T-helper 22 cell (primary cell): ENCODE measurements around the gene VPS16.
"Not testable (repeated sequence)": the region's sequence is repeated elsewhere in the genome, so short reads cannot be mapped to it uniquely, and the experiment has no call there.

Experiments used
- DNase-seq: peaks from one replicate; pipeline ENCODE4 v3.0.0-alpha.2; 2020; ENCODE audit warnings: low read depth

Gene VPS16

DNA sequence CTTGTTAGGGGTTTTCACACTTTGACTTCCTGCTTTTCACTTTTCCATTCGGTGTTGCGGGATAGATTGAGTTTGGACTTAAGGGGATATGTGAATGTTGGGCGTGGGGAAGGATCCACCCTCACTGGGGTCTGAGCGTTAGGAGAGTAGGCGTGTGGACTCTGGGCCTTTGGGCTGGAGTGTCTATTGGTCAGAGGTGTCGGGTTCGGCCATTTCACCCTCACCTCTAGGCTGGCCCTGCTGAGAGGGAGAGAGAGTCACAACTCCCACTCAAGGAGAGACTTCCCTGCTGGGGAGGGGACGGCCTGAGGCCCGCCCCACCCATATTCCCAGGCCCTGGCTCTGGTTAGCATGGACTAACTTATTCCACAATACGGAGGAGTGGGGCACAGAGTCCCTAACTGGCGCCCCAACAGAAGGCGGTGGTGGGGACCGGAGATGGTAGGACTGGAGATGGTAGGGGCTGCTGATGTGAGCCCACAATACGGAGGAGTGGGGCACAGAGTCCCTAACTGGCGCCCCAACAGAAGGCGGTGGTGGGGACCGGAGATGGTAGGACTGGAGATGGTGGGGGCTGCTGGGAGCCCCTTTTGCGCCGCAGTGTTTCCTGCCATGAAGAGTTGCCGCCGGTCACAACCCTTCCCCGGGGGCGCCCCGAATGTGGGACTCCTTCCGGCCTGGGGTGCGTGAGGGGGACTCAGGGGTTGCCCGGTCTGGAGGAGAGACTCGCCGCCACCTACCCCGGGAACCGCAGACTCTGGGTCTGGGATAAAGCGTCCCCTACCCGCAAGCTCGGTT is 31.3 kb downstream of the VPS16 start:
- no peak for DNase-seq

DNA sequence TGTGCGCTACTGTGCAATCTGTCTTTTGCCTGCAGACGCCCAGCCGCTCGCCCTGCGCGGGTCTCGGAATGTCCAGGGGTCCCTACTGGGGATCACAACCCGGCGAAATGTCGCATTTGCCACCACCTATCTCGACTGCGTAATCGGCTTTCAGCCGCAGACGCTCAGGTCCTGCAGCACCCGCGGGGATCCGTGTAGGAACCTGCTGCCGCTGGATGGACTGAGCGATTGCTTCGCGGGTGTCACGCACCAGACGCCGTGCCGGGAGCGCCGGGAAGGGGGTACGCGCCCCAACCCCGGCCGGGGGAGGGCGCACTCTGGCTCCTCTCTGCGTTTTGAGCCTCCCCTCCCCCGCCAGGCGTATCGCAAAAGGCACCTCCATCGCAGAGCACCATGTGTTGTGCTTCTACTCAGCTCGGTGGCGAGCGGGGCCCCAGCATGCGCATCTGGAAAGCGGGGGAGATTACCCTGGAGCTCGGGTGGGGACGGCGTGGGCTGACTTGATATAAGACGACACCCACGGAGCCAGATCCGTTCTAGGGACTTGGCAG is 32.0 kb downstream of the VPS16 start:
- DNase-seq, result peak; percentile 57

- DNase-seq, result peak; percentile 83
Measured at GRCh38 chr20:2873010-2873746, 32.6 kb downstream of the VPS16 start, which contains the start of gene PTPRA. Gene PTPRA, plus strand, starts transcription at chr20:2873481. Its CDS starts 90,797 bp downstream, at chr20:2964278.

GRCh38 chr20:2873747-2874041 is 33.1 kb downstream of the VPS16 start:
- peak; percentile 61 for DNase-seq

DNA sequence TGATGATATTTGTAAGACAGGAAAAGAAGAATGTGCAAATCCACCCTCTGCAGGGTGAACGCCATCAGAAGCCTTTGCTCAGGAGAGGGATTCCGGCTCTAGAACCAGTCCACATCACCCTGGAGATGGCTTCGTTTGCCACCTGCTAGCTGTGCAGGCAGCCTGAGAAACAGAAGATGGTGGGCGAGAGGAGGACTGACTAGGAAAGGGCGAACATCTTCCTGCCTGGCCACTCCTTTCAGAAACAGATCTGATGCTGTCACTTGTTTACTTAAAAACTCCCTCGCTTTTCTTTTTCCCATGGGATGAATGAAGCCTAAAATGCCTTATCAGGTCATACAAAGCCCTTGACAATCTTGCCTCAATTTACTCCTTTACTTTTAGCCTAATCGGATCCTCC is 33.9 kb downstream of the VPS16 start:
- DNase-seq, result no peak

- DNase-seq, result no peak
Measured at GRCh38 chr20:2875690-2876203, 35.2 kb downstream of the VPS16 start.

GRCh38 chr20:2878515-2878914 is 38.0 kb downstream of the VPS16 start:
- DNase-seq, result no peak

GRCh38 chr20:2879146-2879545 is 38.6 kb downstream of the VPS16 start:
- DNase-seq, result no peak

DNA sequence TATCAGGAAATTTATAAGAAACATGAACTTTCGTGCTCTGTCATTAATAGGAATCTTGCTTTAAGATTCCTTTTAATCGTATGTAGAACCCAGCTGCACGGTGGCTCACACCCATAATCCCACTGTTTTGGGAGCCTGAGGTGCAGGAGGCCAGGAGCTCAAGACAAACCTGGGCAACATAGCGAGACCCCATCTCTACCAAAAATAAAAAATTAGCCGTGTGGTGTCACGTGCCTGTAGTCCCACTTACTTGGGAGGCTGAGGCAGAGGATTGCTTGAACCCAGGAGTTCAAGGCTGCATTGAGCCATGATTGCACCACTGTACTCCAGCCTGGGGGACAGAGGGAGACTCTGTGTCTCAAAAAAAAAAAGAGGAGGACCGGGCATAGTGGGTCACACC is 40.1 kb downstream of the VPS16 start:
- no peak for DNase-seq

DNA sequence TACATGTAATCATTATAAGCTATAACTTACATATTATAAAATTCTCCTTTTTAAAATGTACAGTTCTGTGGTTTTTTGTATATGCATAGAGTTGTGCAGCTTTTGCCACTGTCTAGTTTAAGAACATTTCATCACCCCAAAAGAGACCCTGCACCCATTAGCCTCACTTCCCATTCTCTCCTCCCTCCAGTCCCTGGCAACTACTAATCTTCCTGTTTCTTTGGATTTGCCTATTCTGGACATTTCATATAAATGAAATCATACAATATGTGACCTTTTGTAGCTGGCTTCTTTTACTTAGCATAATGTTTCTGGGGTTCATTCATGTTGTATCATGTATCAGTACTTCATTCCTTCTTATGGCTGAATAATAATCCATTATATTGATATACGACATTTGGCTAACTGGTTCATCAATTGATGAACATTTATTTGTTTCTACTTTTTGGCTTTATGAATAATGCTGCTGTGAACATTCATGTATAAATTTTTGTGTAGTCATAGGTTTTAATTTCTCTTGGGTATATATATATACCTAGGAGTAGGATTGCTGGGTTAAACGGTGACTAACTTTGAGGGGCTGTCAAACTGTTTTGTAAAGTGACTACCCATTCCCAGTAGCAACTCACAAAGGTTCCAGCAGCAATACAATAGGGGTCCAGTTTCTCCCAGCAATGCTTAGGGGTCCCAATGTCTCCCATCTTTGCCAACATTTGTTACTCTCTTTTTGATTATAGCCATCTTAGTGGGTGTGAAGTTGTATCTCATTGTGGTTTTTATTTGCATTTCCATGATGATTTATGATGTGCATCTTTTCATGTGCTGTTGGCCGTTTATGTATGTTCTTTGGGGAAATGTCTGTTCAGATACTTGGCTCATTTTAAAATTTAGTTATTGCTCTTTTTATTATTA is 43.4 kb downstream of the VPS16 start:
- DNase-seq, result no peak

- no peak for DNase-seq
Measured at GRCh38 chr20:2887715-2888114, 47.2 kb downstream of the VPS16 start.

DNA sequence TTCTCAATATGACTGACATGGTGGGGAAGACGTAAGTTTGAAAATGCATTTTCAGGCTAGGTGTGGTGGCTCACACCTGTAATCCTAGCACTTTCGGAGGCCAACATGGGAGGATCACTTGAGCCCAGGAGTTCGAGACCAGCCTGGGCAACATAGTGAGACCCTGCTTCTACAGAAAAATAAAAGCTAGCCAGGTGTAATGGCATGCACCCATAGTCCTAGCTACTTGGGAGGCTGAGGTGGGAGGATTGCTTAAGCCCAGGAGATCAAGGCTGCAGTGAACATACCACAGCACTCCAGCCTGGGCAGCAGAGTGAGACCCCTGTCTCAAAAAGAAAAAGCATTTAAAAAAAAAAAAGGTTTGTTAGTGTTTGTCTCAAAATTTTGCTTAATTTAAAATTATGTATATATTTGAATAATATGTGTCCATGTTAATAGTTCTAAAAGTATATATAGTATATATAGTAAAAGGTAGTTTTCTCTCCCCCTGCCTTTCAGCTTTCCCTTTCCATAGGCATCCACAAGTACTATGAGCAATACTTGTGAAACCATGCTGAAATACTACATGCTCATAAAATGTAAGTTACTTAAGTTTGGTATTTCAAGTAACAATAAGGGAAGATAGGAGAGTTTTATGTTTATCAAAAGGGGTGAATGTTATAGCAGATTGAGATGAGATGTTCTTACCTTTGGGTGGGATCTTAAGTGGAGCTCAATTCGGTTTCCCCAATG is 47.8 kb downstream of the VPS16 start:
- DNase-seq, result no peak

- no peak for DNase-seq
Measured at GRCh38 chr20:2889209-2889608, 48.7 kb downstream of the VPS16 start.

DNA sequence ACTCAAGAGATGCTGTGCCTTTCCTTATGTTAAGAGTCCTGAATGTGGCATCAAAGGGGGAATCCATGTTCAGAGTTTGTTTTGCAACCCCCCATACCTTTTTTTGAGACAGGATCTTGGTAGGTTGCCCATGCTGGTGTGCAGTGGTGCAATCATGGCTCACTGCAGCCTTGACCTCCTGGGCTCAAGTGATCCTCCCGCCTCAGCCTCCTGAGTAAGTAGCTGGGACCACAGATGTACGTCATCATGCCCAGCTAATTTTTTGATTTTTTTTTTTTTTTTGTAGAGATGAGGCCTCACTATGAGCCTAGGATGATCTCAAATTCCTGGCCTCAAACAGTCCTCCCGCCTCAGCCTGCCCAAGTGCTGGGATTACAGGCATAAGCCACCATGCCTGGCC is 49.3 kb downstream of the VPS16 start:
- DNase-seq, result no peak

GRCh38 chr20:2890742-2891141 is 50.2 kb downstream of the VPS16 start:
- DNase-seq, result no peak

DNA sequence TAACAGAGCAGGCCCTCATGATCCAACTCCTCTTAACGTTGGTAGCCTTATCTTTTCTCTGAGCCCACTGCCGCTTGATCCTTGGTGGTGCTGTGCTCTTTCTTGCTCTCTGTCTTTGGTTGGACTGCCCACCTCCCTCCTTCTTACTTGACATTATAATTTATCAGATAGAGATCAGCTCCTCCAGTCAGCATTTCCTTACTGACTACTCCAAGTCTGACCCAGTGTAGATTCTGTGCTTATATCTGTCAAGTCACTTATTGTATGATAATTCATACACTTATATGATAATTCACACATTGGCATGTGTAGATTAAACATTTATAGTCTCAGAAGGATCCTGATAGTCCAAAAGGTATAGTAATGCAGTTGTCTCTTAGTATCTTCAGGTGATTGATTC is 50.8 kb downstream of the VPS16 start:
- DNase-seq, result no peak

DNA sequence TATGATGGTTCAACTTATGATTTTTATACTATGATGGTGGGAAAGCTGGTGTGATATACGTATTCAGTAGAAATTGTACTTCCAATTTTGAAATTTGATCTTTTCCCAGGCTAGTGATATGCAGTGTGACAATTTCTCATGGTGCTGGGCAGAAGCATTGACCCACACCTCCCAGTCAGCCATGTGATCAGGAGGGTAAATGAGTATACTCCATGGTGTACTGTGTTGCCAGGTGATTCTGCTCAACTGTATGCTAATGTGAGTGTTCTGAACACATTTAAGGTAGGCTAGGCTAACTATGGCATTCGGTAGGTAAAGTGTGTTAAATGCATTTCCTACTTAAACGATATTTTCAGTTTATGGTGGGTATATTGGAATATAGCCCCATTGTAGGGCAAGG is 51.8 kb downstream of the VPS16 start:
- no peak for DNase-seq

- DNase-seq, result no peak
Measured at GRCh38 chr20:2894221-2894620, 53.7 kb downstream of the VPS16 start.

- not testable (repeated sequence) for DNase-seq
Measured at GRCh38 chr20:2895154-2895553, 54.6 kb downstream of the VPS16 start.

DNA sequence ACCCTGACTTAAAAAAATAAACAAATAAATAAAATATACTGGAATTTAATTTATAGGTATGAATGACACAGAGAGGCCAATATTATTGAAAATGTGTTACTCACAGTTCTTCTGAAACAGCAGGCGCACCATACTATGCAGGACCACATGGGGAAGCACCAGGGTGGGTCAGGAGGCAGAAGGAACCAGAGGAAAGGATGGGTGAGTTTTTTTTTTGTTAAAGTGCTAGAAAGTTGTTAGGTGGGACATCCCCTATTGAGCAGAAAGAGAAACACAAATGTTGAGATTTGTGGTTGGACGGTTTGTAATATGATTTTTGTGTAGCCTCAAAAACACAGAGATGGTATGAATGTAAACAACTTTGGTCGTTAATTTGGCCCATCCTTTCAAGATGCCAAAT is 58.7 kb downstream of the VPS16 start:
- DNase-seq, result no peak

- DNase-seq, result no peak
Measured at GRCh38 chr20:2900845-2901592, 60.5 kb downstream of the VPS16 start.
